GM20431 (cell line): ENCODE measurements around the gene ADAMTS3.
"Not testable (repeated sequence)": the region's sequence is repeated elsewhere in the genome, so short reads cannot be mapped to it uniquely, and the experiment has no call there.

Experiments
- in situ Hi-C: fragments of 300-500 bp; cut with MseI, MboI; formaldehyde crosslinking; loops from one replicate; pipeline ENCODE4 v1.15.0; 2020; ENCODE audit warnings: low sequenced_read_pairs; ENCODE audit not compliant: unreplicated experiment

Gene ADAMTS3

DNA sequence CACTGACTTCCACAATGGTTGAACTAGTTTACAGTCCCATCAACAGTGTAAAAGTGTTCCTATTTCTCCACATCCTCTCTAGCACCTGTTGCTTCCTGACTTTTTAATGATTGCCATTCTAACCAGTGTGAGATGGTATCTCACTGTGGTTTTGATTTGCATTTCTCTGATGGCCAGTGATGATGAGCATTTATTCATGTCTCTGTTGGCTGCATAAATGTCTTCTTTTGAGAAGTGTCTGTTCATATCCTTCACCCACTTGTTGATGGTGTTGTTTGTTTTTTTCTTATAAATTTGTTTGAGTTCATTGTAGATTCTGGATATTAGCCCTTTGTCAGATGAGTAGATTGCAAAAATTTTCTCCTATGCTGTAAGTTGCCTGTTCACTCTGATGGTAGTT lies 143.1 kb downstream of the ADAMTS3 start:
- in situ Hi-C loops = not testable (repeated sequence)

DNA sequence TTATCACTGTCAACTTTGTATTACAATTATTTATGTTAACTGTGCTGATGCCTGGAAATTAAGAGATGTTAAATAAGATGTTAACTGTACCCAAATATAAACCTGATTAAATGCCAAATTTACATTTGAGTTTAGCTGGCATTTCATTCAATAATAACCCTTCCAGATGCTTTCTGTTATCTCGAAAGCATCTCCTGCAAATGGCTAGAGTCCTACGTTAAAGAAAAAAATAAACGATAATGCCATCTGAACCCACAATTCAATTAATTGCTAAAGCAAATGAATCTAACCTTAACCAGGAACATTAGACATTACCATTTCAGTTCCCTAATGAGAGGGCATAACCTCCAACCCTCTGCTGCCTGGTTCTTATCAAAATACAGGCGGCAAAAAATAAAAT lies 145.0 kb downstream of the ADAMTS3 start:
- in situ Hi-C loops = no loop called here

DNA sequence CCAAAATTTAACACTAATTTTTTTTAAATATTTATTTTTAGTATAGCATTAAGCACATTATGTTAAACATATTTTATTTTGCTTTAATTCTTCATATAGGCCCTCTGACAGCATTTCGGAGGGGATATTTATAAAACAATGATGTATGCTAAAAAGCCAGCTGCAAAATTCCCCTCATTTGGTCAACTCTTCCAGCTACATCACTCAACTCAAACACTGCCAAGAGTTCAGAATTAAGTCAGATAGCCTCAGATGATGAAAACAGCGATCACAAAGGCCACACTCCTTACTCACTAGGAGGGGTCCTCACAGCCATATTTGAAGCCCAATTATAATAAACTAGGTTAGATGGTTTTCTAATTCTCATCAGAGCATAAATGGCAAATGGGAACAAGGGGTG lies 146.6 kb downstream of the ADAMTS3 start:
- in situ Hi-C loops = no loop called here

DNA sequence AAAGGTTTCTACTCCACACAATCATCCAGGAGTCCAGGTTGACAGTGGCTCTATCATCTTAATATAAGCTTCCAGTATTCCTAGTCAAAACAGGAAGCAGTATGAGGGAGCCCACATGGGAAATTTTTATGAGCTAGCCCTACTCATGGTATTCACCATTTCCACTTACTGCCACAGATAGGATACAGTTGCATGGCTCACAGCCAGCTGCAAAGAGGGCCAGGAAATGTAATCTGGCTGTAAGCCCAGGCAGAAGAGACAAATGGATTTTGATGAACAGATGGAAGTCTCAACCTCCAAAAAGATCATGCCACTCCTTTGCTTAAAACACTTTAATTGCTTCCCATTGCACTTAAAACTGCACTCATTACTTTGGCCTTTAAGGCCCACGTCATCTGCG lies 150.6 kb downstream of the ADAMTS3 start:
- in situ Hi-C loops = no loop called here

DNA sequence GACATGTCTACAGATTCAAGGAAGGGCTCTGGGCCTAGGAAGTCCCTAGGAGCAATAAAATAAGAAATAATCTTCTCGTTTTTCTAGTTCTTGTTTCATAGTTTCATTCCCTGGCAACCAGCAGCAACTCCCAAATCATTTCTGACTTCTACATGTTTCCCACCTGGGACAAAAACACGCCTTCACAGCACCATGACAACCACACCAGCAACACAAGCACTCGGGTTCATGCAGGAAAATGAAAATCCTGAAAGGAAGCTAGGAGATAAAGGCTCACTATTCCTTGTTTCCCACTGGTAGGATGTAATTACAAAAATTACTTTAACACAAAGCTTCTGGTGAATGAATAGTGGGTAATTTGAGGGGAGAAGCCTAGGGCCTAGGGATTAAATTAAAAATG lies 158.9 kb downstream of the ADAMTS3 start:
- in situ Hi-C loops = no loop called here

DNA sequence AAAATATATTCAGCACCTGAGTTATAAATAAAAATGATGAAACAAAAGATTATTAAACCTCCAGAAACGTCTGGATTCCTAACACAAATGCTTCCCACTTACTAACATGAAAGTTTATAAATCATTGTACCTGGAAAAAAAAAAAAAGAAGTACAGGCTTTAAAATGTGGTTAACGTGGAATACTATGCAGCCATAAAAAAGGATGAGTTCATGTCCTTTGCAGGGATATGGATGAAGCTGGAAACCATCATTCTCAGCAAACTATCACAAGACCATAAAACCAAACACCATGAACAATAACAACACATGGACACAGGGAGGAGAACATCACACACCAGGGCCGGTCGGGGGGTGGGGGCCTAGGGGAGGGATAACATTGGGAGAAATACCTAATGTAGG lies 160.5 kb downstream of the ADAMTS3 start:
- in situ Hi-C loops = no loop called here

DNA sequence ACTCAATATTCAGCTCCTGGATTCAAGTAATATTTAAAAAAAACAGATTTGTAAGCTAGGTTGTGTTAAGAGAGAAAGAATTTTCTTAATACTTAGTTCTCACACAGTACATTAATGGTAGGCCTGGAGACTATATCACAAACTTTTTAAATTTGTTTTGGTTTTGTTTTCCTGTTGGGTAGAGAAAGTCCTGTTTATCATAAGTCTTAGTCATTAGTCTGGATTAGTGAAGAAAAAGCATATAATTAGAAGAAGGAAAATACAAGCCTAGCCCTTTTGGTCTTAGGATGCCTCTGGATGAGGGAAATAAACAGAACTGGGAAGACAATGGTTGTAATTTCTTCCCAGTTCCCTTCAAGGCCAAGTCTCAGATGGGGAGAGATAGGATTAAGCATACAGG lies 163.6 kb downstream of the ADAMTS3 start:
- in situ Hi-C loops = no loop called here

DNA sequence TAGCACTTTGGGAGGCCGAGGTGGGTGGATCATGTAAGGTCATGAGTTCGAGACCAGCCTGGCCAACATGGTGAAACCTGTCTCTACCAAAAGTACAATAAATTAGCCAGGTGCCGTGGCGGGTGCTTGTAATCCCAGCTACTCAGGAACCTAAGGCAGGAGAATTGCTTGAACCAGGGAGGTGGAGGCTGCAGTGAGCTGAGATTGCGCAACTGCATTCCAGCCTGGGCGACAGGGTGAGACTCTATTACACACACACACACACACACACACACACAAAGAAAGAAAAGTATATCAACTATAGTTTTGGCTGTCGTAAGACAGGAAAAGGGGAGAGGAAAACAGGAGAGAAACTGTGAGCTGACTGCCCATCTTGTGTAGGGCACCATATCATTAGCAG lies 171.7 kb downstream of the ADAMTS3 start:
- in situ Hi-C loops = no loop called here

DNA sequence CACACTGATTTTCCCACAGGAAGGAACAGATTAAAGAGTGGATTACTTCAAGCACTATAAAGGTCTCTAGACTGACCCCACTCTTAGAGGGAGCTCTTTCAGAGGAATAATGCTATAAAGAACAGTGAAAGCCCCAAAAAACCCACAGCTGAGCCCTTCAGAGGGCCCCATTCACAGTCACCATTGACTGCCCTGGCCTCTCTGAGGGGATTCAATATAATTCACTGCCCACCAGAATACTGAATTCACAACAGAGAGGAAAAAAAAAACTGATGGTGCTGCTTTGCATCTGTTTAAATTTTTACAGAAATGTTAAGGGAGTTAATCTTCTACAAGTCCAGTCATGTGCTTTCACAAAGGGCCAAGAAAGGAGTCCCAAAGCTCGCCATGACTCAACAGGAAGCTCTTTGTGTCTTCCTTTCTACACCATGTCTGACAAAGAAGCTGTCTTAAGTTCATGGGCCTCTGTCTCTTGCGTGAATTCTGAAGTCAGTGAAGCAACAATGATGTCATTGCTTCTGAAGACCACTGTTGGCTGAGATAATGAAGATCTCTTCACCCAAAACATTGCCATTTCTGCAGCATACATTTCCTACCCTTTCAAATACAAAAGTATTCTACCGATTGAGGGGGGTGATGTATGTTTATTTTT lies 174.9 kb downstream of the ADAMTS3 start:
- in situ Hi-C loops = no loop called here

DNA sequence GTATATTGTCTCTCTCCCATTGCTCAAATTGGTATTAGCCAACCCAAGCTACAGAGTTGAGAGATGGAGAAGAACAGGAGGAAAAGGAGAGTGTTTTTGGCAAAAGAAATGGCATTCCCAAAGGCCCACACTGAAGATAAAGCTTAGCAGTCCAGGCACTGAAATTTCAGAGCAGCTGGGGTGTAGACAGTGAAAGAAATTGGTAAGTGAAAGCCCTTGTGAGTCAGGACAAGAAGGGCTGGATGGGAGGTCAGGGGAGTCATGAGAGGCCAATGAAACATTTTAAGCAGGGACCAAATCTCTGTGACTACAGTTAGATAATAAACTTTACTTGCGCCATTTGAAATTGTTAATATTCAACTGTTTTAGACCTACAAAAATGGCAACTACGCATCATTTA lies 177.7 kb downstream of the ADAMTS3 start:
- in situ Hi-C loops = no loop called here

DNA sequence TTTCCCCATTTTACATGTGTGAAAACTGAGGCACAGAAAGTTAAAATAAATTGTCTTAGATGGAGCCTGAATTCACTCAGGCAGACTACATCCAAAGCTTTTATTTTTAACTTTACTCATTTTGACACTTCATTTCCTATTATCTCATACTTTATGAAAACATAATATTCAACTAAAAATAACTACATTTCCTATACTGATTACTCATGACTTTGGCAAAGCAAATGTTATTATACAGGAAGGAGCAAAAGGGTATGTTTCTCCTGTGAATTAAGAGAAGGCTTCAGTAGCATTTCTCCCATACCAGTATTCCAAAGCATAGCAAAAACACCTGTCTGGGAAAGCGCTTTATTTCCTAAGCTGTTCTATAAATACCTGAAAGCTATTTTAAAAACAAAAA lies 178.6 kb downstream of the ADAMTS3 start:
- in situ Hi-C loops = no loop called here

DNA sequence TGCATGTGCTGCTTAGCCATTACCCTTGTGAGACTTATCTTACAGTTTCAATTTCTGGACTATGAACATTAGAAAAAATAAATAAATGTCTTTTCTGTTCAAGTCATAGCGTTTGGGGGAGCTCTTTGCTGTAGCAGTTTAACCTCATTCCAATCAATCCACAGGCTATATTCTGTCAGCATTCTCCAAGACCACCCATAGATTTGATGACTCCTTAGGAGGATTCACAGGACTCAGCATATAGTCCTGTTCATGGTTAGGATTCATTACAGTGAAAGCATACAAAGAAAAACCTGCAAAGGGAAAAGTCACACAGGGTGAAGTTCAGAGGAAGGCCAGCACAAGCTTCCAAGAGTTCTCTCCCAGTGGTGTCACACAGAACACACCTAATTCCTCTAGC lies 180.5 kb downstream of the ADAMTS3 start:
- in situ Hi-C loops = no loop called here

DNA sequence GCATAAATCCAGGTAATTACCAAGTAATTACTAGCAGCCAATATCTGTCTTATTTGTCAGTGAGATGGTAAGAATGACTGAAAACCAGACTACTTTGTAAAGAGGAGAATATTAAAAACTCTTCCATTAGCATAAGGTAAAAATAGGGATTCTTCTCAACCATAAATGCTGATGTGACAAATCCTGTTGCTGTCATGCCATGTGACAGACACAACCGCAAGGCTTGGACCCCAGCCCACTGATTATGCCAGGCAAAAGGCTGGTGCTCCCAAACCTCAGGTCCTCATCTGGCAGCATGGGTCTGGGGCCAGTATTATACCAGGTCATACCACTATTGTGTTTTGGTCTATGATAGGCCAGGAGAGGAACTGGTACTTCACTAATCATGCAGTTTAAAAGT lies 181.1 kb downstream of the ADAMTS3 start:
- in situ Hi-C loops = no loop called here

DNA sequence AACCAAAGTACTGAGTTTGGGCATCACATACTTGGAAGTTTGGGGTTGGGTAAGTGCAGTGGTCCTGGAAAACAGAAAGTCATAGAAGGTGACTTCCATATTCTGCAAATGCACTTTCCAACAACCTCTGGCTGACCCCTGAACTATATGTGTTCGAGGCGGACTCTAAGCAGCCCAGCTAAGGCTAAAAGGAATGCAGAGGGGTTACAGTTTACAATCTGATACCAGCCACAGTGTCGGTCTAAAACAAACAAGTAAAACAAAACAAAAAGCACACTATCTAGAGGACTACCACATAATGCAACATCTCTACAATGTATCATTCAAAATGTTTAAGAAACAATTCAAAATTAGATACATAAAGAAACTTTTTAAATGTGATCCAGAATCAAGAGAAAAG lies 185.6 kb downstream of the ADAMTS3 start:
- in situ Hi-C loops = no loop called here

DNA sequence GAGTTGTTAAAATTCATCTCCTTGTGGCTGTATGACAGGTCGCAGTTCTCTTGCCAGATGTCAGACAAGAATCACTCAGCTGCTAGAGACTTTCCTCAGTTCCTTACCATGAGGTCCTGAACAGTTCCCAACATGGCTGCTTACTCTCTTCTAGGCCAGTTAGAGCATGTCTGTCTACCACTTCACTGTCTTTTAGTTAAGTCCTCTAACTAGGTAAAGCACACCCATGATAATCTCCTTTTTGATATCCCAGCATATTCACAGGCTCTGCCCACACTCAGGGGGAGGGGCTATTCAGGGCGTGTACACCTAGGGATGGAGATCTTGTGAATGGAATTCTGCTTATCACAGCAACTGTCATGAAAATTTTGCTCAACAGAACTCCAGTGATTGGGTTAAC lies 190.1 kb downstream of the ADAMTS3 start:
- in situ Hi-C loops = no loop called here

DNA sequence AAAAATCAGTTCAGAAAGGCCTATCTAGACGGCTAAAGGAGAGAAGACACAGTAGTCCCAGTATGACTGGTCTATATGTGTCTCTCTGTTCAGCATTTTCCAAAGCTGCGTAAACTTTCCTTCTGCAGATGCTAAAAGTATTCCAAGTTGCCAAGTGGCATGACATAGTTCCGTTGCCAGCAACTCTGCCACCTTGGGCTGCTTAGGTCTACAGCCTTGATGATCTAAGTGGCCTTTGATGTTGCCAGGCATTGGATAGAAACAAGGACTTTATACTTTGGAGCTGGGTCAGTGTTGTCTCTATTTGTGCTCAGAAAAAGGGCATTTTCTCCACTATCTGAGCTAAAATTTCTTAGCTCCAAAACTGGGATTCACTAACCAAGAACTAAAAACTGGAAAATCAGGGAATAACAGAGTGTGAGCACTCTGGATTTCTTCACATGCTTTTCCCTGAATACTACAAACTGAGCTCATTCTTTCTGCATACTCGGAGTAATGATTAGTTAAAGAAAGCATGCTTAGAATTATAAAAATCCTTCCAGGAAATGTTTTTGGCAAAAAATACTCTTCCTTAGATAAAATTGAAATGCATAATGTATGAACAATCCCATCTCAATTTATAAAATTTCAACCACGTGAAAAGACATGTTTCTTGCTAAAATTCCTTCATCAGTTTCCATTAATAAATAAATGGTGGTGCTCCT lies 191.4 kb downstream of the ADAMTS3 start:
- in situ Hi-C loops = no loop called here

DNA sequence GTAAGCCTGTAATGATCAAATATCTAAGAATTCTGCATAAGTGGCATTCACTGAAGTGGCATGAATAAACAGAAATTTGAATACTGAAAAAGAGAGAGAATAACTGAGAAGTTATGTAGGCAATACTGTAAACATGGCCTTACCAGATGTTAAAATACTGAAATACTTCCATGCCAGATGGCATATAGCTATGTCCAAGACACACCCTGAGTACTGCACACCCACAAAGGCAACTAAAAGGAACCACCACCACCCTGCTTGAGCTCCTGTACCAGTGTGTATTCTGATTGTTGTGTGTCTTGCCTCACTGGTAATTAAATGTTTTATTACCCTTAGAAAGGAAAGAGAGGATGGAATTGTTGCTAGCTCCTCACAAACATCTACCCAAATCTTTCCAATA lies 192.1 kb downstream of the ADAMTS3 start:
- in situ Hi-C loops = no loop called here

DNA sequence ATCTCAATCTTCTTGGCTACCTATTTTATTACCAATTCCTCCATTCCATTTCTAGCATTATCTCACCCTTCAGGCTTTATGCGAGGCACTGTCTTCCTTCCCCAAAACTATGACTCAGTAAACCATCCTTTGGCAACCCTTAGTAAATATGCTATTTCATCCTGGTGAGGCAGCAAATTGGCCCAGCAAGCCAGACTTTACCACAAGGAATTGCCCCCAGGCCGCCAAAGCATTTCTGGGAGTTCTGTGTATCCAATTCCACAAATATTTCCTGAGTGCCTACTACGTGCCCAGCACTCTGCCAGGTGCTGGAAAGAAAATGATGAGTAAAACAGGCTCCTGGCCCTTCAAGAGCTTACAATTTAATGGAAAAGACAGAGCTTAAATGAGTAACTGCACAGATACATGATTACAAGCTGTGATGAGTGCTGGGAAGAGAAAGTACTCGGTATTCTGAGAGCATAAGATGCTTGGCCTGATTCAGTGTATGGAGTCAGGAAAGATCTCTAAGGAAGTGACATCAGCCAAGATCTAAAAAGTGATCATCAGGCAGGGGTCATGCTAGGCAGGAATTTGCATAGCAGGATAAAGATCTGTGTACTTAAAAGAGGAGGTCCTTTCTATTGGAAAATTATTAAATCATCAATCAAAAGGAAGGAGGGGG lies 193.8 kb downstream of the ADAMTS3 start:
- in situ Hi-C loops = no loop called here

DNA sequence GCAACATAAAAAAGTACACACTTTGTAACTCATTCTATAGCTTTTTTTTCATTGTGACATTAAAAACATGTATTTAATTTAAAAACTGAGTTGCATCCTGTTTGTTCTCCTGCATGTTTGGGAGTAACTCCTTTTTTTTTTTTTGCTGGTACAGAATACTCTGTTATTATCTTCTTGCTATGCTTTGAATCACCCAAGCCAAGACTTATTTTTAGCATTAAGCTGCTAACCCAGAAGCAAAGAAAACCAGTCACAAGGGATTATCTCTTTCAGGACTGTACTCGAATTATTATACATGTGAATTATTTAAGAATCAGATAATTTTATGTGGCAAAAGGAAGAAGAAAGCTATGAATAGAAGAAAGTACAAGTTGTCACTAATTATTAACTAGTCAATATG lies 194.9 kb downstream of the ADAMTS3 start:
- in situ Hi-C loops = no loop called here

DNA sequence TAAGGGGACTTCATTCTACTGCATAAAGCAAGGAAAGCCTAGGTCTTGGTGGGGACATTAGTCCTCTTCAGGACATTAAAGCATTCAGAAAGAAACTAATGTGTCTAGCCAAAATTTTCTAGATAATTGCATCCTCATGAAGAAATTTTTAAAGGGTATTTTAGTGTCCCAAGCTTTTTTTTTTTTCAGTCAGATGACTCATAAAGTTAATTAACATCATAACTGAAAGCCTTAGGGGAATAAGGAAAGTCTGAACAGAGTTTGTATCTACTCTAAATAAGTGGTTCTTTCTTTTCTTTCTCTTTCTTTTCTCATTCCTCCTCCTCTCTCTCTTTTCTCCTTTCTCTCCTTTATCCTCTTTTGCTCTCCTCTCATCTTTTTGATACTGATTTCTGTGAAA lies 202.4 kb downstream of the ADAMTS3 start:
- in situ Hi-C loops = no loop called here

DNA sequence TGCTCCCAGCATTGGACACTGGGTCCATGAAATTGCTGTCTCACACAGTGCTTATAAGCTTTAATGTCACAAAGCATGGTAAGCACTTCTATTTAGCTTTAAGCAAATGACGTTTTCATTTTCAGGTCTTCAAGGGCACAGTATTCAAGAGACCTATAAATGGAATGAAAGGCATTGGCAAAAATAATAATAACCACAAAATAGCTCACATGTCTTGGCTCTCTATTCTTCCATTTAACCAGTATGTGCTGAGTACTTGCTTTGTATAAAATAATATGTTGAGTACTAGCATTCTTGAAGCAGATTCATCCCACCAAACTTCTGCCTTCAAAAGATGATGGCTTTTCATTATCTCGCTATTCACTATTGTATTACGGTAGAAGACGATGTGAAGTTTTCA lies 203.0 kb downstream of the ADAMTS3 start:
- in situ Hi-C loops = no loop called here

DNA sequence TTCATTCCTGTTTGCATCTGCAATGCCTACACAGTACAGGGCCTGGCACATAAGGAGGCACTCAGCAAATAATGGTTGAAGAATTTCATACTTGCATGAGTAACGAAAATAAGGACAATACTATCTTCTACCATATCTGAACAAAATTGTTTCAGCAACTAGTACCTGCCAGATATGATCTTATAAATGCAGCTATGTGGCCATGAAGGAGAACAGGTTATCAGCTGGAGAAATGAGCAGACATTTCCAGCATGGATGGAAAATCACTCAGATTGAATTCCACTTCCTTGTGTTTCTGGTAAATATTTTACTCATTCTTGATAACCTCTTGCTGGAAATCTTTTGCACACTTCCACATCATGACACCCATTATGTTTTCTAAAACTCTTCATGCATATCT lies 204.0 kb downstream of the ADAMTS3 start:
- in situ Hi-C loops = no loop called here
